IMR-90 (cell line): ENCODE measurements around the gene MTM1. TPM values are rescaled to one million over a fixed set of nuclear protein-coding genes. Genes with fewer than 3 reads are reported as not detected.

Experiments
- ATAC-seq: fragments of 200-7000 bp; cut with Tn5 transposase; 2 replicates; pipeline ENCODE4 v1.9.1; 2020; ENCODE audit warnings: low read depth, mild to moderate bottlenecking, moderate library complexity
- BruUV-seq: library from RNA; stranded (reverse); fragments of 400-500 nt; replicated peaks from 2 replicates; lab custom pipeline; 2021; lab: Mats Ljungman, UMichigan
- CTCF ChIA-PET: fragments of 300-600 bp; formaldehyde crosslinking; extraction: SDS; loops from one replicate; lab custom pipeline; 2021; ENCODE audit warnings: antibody characterized with exemption; lab: Yijun Ruan, JAX
- POLR2A ChIA-PET: fragments of 300-600 bp; sonication (Branson Sonifier 250); formaldehyde crosslinking; loops from one replicate; lab custom pipeline; 2022; ENCODE audit warnings: antibody characterized with exemption; ENCODE audit not compliant: unreplicated experiment; lab: Charles Lee
- DNase-seq: peaks from one replicate; pipeline ENCODE4 v3.0.0; 2013
- H2AFZ ChIP-seq: replicated peaks from 2 replicates; pipeline ENCODE3; 2013; ENCODE audit warnings: low read length, mild to moderate bottlenecking; ENCODE audit not compliant: poor library complexity
- H2AK5ac ChIP-seq: 2 replicates; pipeline ENCODE4 v1.6.1; 2013; ENCODE audit warnings: low read depth, low read length, inconsistent platforms
- H2AK9ac ChIP-seq: replicated peaks from 2 replicates; pipeline ENCODE3; 2013; ENCODE audit warnings: mild to moderate bottlenecking, low read depth, low read length, moderate library complexity; ENCODE audit not compliant: poor library complexity
- H2BK120ac ChIP-seq: 2 replicates; pipeline ENCODE4 v1.6.1; 2013; ENCODE audit warnings: low read depth, low read length, inconsistent platforms
- H2BK15ac ChIP-seq: 3 replicates; pipeline ENCODE4 v1.6.1; 2013; ENCODE audit warnings: low read depth, low read length, inconsistent platforms
- H2BK20ac ChIP-seq: 2 replicates; pipeline ENCODE4 v1.6.1; 2013; ENCODE audit warnings: low read depth, mild to moderate bottlenecking, inconsistent platforms, low read length, moderate library complexity
- H2BK5ac ChIP-seq: 2 replicates; pipeline ENCODE4 v1.6.1; 2013; ENCODE audit warnings: mild to moderate bottlenecking, low read depth, low read length, inconsistent platforms; ENCODE audit not compliant: poor library complexity, severe bottlenecking
- H3K14ac ChIP-seq: replicated peaks from 2 replicates; pipeline ENCODE4 v1.6.1; 2013; ENCODE audit warnings: low read depth, low read length, inconsistent platforms
- H3K18ac ChIP-seq: 2 replicates; pipeline ENCODE4 v1.6.1; 2013; ENCODE audit warnings: low read depth, low read length, control low read depth
- H3K23ac ChIP-seq: 2 replicates; pipeline ENCODE4 v1.6.1; 2013; ENCODE audit warnings: low read depth, low read length, inconsistent platforms
- H3K27ac ChIP-seq: 2 replicates; pipeline ENCODE4 v1.5.1; 2013; ENCODE audit warnings: mild to moderate bottlenecking, control low read depth, low read length; ENCODE audit not compliant: insufficient read depth
- H3K27me3 ChIP-seq: 2 replicates; pipeline ENCODE4 v1.6.1; 2013; ENCODE audit warnings: low read length; ENCODE audit not compliant: control insufficient read depth, insufficient read depth
- H3K36me3 ChIP-seq: 2 replicates; pipeline ENCODE4 v1.6.1; 2013; ENCODE audit warnings: low read length, mixed read lengths; ENCODE audit not compliant: control insufficient read depth, insufficient read depth
- H3K4ac ChIP-seq: 2 replicates; pipeline ENCODE4 v1.6.1; 2013; ENCODE audit warnings: low read depth, low read length, inconsistent platforms
- H3K4me1 ChIP-seq: 2 replicates; pipeline ENCODE4 v1.6.1; 2013; ENCODE audit warnings: low read length, mixed read lengths; ENCODE audit not compliant: control insufficient read depth, insufficient read depth
- H3K4me2 ChIP-seq: 2 replicates; pipeline ENCODE4 v1.6.1; 2013; ENCODE audit warnings: low read depth, mild to moderate bottlenecking, control low read depth, low read length, moderate library complexity
- H3K4me3 ChIP-seq: 2 replicates; pipeline ENCODE4 v1.5.1; 2013; ENCODE audit warnings: low read depth, mild to moderate bottlenecking, control low read depth, low read length, moderate library complexity; ENCODE audit not compliant: insufficient read depth
- H3K56ac ChIP-seq: 2 replicates; pipeline ENCODE4 v1.6.1; 2013; ENCODE audit warnings: low read length, inconsistent platforms; ENCODE audit not compliant: insufficient read depth; ENCODE audit errors: extremely low read depth
- H3K79me1 ChIP-seq, 2 experiments: 2 replicates each; pipeline ENCODE4 v1.6.1; 2013; ENCODE audit warnings: low read length in 2 of 2, inconsistent platforms in 1 of 2, low read depth in 1 of 2
- H3K9ac ChIP-seq: 2 replicates; pipeline ENCODE4 v1.6.1; 2013; ENCODE audit warnings: low read depth, low read length, control low read depth
- H3K9me1 ChIP-seq: 2 replicates; pipeline ENCODE4 v1.6.1; 2013; ENCODE audit warnings: low read length, inconsistent platforms; ENCODE audit not compliant: insufficient read depth
- H3K9me3 ChIP-seq: 2 replicates; pipeline ENCODE4 v1.6.1; 2013; ENCODE audit warnings: low read length; ENCODE audit not compliant: control insufficient read depth, insufficient read depth
- H4K20me1 ChIP-seq: 2 replicates; pipeline ENCODE4 v1.6.1; 2013; ENCODE audit warnings: low read length, inconsistent platforms; ENCODE audit not compliant: insufficient read depth
- H4K5ac ChIP-seq: 2 replicates; pipeline ENCODE4 v1.6.1; 2013; ENCODE audit warnings: mild to moderate bottlenecking, low read depth, low read length, control low read depth
- H4K8ac ChIP-seq, 2 experiments: 2 replicates each; pipeline ENCODE4 v1.6.1; 2013; ENCODE audit warnings: low read depth in 2 of 2, low read length in 2 of 2, control low read depth in 1 of 2, inconsistent platforms in 1 of 2
- H4K91ac ChIP-seq: 2 replicates; pipeline ENCODE4 v1.6.1; 2013; ENCODE audit warnings: low read depth, low read length, inconsistent platforms; ENCODE audit not compliant: insufficient read depth
- BHLHE40 ChIP-seq: fragments of 150-350 bp; IDR thresholded peaks from 2 replicates; pipeline ENCODE4 v1.6.1; 2016; ENCODE audit warnings: mild to moderate bottlenecking, low read depth, low read length
- CEBPB ChIP-seq: IDR thresholded peaks from 2 replicates; pipeline ENCODE4 v1.6.1; 2012; ENCODE audit warnings: low read depth, low read length, improper control_type of control experiment
- CHD1 ChIP-seq: IDR thresholded peaks from 2 replicates; pipeline ENCODE4 v1.6.1; 2012; ENCODE audit warnings: low read depth, low read length, improper control_type of control experiment
- FOS ChIP-seq: fragments of 150-350 bp; IDR thresholded peaks from 2 replicates; pipeline ENCODE4 v1.6.1; 2016; ENCODE audit warnings: low read depth, low read length
- MAFK ChIP-seq: IDR thresholded peaks from 2 replicates; pipeline ENCODE4 v1.6.1; 2012; ENCODE audit warnings: low read depth, low read length, improper control_type of control experiment
- MAZ ChIP-seq: IDR thresholded peaks from 2 replicates; pipeline ENCODE4 v1.6.1; 2012; ENCODE audit warnings: low read depth, mild to moderate bottlenecking, low read length, improper control_type of control experiment, moderate library complexity, borderline replicate concordance
- MXI1 ChIP-seq: IDR thresholded peaks from 2 replicates; pipeline ENCODE4 v1.6.1; 2012; ENCODE audit warnings: low read depth, mild to moderate bottlenecking, low read length, moderate library complexity, borderline replicate concordance
- NFE2L2 ChIP-seq: fragments of 150-350 bp; IDR thresholded peaks from 2 replicates; pipeline ENCODE4 v1.6.1; 2016; ENCODE audit warnings: low read depth, mild to moderate bottlenecking, low read length
- POLR2A ChIP-seq: IDR thresholded peaks from 2 replicates; pipeline ENCODE4 v1.6.1; 2012; ENCODE audit warnings: mild to moderate bottlenecking, low read depth, low read length
- RAD21 ChIP-seq: IDR thresholded peaks from 2 replicates; pipeline ENCODE4 v1.6.1; 2012; ENCODE audit warnings: low read length, improper control_type of control experiment
- RCOR1 ChIP-seq: IDR thresholded peaks from 2 replicates; pipeline ENCODE4 v1.6.1; 2012; ENCODE audit warnings: mild to moderate bottlenecking, low read length, improper control_type of control experiment; ENCODE audit not compliant: insufficient replicate concordance
- RFX5 ChIP-seq: IDR thresholded peaks from 2 replicates; pipeline ENCODE4 v1.8.0; 2012; ENCODE audit warnings: low read depth, mild to moderate bottlenecking, low read length, moderate library complexity
- SMC3 ChIP-seq: fragments of 150-350 bp; IDR thresholded peaks from 2 replicates; pipeline ENCODE4 v1.6.1; 2016; ENCODE audit warnings: low read depth, mild to moderate bottlenecking, antibody characterized with exemption, low read length, moderate library complexity
- WGBS, 2 experiments: methylation state at CpG; one replicate each; pipeline versions ENCODE4 v1.1.5 to v1.1.7; 2013; ENCODE audit warnings: missing lambda C conversion rate in 2 of 2; ENCODE audit not compliant: insufficient read length in 1 of 2; ENCODE audit errors: extremely low coverage in 2 of 2; 5-methylcytosine and 5-hydroxymethylcytosine counted together
- dilution Hi-C: fragments of 300-500 bp; cut with HindIII; formaldehyde crosslinking; loops from one replicate; pipeline ENCODE4 v1.14.3; 2018; ENCODE audit warnings: low sequenced_read_pairs; ENCODE audit not compliant: unreplicated experiment
- in situ Hi-C: fragments of 300-500 bp; cut with MboI; formaldehyde crosslinking; loops from 3 replicates; pipeline ENCODE4 v1.14.3; 2019; ENCODE audit warnings: low sequenced_read_pairs, inconsistent platforms, mixed read lengths
- intact Hi-C: fragments of 100-400 bp; cut with micrococcal nuclease; formaldehyde crosslinking; loops from 2 replicates; pipeline ENCODE4 v1.10.0; 2022
- polyA plus RNA-seq, 3 experiments: library from polyadenylated mRNA; depleted of rRNA; stranded (reverse); fragments of >200 nt; gene quantifications; 2 replicates each; pipeline ENCODE4 v1.2.3, GENCODE V29; 2012; ENCODE audit warnings: low replicate concordance in 1 of 3
- total RNA-seq: library from RNA; depleted of rRNA; stranded (reverse); fragments of >200 nt; gene quantifications from 2 replicates; pipeline ENCODE4 v1.2.3, GENCODE V29; 2012
- TF ChIP-seq, protein P1 (sequence below): fragments of 150-350 bp; IDR thresholded peaks from 2 replicates; pipeline ENCODE4 v1.6.1; 2016; ENCODE audit warnings: low read depth, mild to moderate bottlenecking, low read length, moderate library complexity, borderline replicate concordance
- TF ChIP-seq, protein P2 (sequence below): conservative IDR thresholded peaks from 2 replicates; pipeline ENCODE4 v1.5.1; 2012; ENCODE audit warnings: mild to moderate bottlenecking, low read depth, low read length, improper control_type of control experiment
- TF ChIP-seq, protein P3 (sequence below): fragments of 150-350 bp; IDR thresholded peaks from 2 replicates; pipeline ENCODE4 v1.6.1; 2017; ENCODE audit warnings: mild to moderate bottlenecking, antibody characterized with exemption, low read length, low read depth

The MTM1 gene
- total and polyA plus RNA-seq, 2 of the 4 experiments (the other 2 are of a cell fraction) = 3.8 to 5.6 TPM

DNA sequence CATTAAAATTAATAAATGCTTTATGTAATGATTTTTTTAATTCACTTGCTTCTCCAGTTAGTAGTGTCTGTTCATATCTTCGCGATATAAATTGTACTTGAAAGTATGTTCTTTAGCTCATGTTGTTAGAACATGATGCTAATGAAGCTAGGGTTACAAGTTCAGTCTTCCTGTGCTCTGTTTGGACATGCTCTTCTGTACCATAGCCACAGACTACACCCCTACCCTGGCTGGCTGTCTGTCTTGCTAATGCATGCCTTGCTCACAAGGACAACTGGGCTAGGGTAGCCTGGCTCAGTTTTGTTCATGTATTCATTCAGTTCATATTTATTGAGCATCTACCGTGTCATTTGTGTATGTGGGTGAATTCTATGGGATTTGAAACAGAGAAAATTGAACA lies 74.0 kb downstream of the MTM1 start:
- WGBS, 2 experiments = 50% methylated on average over 1 of the region's 3 CpGs; no CpG with 5 or more reads in 1 of the 2 experiments
- Histone ChIP-seq H4K5ac (no peak overlapping the region), H3K18ac (no peak overlapping the region), H2AK9ac (no peak overlapping the region), H2AK5ac (no peak overlapping the region), H2BK5ac (no peak overlapping the region), H4K91ac (no peak overlapping the region), H3K4me3 (no peak overlapping the region), H3K4me1 (no peaks in the 10 kb centered on the region), H3K4me2 (no peak overlapping the region), H4K8ac (no peak overlapping the region), H2BK15ac (no peak overlapping the region), H3K4ac (no peak overlapping the region), H4K20me1 (no peaks in the 10 kb centered on the region), H3K9ac (no peak overlapping the region), H2BK20ac (no peak overlapping the region), H2BK120ac (no peak overlapping the region), H3K27ac (no peak overlapping the region), H2AFZ (no peak overlapping the region), H3K79me1 (no peaks in the 10 kb centered on the region), H3K9me3 (no peaks in the 10 kb centered on the region), H3K14ac (no peak overlapping the region), H3K23ac (no peak overlapping the region), H3K9me1 (no peaks in the 10 kb centered on the region), H3K36me3 (0 out of 2 replicates have a peak, but pooled peaks cover 1% of the 10 kb centered on the region), H3K27me3 (no peaks in the 10 kb centered on the region), H3K56ac (no peak overlapping the region)
- ChIA-PET CTCF (no interaction called here), POLR2A (no interaction called here)
- no TSS peak for BruUV-seq
- no peak for DNase-seq
- no peak for TF ChIP-seq MXI1
- TF ChIP-seq NFE2L2 = no peak
- TF ChIP-seq POLR2A = no peak
- no peak for TF ChIP-seq MAZ
- TF ChIP-seq RAD21 = no peak
- no peak for TF ChIP-seq RFX5
- no peak for TF ChIP-seq CHD1
- TF ChIP-seq RCOR1 = no peak
- no peak for TF ChIP-seq SMC3
- TF ChIP-seq, protein P1, sequence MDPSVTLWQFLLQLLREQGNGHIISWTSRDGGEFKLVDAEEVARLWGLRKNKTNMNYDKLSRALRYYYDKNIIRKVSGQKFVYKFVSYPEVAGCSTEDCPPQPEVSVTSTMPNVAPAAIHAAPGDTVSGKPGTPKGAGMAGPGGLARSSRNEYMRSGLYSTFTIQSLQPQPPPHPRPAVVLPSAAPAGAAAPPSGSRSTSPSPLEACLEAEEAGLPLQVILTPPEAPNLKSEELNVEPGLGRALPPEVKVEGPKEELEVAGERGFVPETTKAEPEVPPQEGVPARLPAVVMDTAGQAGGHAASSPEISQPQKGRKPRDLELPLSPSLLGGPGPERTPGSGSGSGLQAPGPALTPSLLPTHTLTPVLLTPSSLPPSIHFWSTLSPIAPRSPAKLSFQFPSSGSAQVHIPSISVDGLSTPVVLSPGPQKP = no peak
- TF ChIP-seq, protein P2, sequence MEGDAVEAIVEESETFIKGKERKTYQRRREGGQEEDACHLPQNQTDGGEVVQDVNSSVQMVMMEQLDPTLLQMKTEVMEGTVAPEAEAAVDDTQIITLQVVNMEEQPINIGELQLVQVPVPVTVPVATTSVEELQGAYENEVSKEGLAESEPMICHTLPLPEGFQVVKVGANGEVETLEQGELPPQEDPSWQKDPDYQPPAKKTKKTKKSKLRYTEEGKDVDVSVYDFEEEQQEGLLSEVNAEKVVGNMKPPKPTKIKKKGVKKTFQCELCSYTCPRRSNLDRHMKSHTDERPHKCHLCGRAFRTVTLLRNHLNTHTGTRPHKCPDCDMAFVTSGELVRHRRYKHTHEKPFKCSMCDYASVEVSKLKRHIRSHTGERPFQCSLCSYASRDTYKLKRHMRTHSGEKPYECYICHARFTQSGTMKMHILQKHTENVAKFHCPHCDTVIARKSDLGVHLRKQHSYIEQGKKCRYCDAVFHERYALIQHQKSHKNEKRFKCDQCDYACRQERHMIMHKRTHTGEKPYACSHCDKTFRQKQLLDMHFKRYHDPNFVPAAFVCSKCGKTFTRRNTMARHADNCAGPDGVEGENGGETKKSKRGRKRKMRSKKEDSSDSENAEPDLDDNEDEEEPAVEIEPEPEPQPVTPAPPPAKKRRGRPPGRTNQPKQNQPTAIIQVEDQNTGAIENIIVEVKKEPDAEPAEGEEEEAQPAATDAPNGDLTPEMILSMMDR = no peak
- TF ChIP-seq BHLHE40 = no peak
- TF ChIP-seq MAFK = no peak
- TF ChIP-seq, protein P3, sequence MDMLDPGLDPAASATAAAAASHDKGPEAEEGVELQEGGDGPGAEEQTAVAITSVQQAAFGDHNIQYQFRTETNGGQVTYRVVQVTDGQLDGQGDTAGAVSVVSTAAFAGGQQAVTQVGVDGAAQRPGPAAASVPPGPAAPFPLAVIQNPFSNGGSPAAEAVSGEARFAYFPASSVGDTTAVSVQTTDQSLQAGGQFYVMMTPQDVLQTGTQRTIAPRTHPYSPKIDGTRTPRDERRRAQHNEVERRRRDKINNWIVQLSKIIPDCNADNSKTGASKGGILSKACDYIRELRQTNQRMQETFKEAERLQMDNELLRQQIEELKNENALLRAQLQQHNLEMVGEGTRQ = no peak
- TF ChIP-seq FOS = no peak
- no peak for TF ChIP-seq CEBPB
- no peak for ATAC-seq
- intact Hi-C loops (no loop called here), dilution Hi-C loops (no loop called here), in situ Hi-C loops (no loop called here)
